Globus pallidus (tissue), 1 donor: ENCODE results near the gene LIM2.

ENCODE experiments used
- DNase-seq: peaks from one replicate; pipeline ENCODE4 v3.0.0-alpha.2; 2015; ENCODE audit warnings: low spot score

LIM2 gene

DNA sequence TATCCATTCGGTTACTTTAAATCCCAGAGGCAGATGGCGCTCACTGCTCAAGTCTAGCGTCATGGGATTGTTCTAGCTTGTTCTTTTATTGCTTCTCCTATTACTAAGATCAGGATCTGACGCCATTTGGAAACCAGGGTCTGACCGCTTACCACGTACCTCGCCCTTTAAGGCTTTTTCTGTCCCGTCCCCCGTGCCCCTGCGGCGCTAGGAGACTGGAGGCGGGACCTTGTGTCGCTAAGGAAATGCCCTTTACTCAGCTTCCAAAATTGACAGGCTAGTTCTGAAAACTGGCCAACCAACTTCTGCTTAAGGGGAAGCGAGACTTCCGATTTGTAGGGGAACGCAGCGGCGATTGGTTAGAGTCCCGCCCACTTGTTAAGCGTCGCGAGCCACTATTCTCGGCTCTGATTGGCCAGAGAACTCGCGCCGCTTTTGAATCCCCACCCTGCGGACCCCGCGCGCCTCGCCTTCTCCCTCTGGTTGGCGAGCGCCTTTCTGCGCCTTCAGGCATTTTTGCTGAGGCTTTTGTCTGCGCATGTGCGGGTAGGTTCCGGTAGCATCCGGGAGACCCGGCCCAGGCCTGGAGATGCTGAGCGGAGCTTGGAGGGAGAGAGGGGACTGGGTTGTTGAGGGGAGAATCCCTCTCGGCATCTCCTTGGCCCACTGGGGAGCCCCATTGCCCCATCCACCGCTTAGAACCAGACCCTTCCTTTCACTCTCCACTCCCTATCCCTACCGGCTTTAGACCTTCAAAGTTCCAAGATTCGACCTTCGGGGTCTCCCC is 6.5 kb upstream of the LIM2 start:
- DNase-seq, result peak; percentile 95

DNA sequence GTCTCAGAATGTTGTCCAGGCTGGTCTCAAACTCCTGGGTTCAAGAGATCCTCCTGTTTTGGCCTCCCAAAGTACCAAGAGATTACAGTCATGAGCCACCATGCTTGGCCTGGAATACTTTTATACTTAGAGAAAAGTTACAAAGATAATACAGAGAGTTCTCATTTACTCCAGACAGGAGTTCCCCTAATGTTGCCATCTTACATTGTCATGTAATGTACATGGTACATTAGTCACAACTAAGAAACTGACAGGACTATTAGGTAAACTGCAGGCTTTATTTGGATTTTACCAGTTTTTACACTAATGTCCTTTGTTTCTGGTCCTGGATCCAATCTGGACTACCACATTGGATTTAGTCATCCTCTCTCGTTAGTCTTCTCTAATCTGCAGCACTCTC is 4.9 kb upstream of the LIM2 start:
- no peak for DNase-seq

DNA sequence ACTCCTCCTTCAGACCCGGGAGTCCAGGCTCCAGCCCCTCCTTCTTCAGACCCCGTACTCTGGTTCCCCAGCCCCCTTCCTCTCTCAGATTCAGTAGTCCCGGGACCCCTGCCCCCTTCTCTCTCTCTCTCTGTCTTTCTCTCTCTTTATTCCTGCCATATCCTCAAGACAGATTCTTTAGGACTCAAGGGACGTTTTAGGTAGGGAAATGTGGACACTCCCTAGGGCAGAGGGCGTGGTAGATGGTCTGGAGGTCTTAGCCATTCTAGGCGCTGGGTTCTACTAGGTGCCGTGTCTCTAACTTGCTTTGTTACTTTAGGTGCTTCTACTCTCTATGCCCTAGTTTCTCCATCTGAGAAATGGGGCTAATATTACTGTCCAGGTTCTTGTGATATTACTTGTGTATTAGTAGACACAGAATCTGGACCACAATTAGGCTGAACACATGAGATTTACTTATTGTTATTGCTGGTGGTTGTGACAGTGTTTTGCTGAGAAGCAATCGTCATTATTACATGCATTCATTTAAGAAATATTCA is 3.4 kb upstream of the LIM2 start:
- DNase-seq, result no peak

DNA sequence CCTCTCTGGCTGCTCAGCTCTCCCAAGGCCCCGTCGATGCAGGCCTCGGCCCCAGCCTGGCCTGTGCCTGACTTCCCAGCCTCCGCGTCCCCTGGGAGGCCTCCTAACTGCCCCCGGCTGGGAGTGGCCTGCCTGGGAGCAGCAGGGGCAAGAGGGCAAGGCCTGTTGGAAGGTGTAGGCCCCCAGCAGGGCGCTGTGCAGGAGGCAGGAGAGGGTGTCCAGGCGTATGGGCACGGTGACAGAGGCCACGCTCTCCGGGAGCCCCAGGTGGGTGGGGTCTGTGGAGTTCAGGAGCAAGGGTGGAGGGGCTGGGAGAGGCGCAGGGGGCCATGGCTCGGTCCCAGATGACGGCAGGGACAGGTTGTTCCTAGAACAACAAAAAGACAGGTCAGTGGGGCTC is 1.4 kb upstream of the LIM2 start:
- DNase-seq, result no peak

DNA sequence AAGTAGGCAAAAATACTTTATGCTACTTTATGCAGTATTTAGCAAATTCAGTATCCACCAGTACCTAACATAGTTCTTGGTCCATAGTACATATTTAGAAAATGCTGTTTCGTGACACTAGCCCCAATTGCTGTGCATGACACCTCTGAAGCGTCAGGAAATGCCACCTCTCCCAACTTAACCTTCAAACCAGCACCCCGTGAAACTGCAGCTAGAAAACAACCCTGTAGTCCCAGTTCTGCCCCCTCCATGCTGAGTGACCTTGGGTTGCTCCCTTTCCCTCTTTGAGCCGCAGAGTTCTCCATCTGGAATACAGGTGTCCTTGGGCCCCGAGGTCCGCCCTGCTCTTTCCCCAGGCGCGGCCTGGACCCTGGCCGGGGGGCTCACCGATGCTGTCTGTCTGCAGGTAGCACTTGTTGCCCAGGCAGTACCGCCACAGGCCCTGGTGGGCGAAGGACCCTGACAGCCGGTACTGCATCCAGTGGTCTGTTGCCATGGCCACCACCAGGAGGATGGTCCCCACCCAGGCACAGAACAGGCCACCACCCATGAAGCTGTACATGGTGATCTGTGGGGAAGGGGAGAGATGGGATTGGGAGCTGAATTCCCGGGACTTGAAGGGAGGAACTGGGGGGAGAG is 773 bp downstream of the LIM2 start:
- DNase-seq, result no peak

DNA sequence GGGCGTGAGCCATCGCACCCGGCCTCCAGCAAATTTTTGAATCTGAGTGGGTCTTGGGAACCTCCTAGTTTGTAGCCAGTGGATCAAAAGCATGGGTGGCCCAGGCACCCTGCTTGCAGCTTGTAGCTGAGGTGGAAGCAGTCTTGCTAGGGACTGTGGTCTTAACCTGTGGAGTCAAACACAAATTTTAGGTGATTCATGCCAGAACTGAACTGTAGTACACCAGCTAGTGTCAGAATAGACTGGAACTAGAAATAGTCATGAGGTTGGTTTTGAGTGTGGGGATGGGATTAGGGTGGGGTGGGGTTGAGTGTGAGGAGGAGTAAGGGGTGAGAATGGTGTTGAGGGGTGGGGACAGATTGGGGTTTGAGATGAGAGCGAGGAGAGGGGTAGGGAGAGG is 5.8 kb downstream of the LIM2 start:
- DNase-seq, result no peak

DNA sequence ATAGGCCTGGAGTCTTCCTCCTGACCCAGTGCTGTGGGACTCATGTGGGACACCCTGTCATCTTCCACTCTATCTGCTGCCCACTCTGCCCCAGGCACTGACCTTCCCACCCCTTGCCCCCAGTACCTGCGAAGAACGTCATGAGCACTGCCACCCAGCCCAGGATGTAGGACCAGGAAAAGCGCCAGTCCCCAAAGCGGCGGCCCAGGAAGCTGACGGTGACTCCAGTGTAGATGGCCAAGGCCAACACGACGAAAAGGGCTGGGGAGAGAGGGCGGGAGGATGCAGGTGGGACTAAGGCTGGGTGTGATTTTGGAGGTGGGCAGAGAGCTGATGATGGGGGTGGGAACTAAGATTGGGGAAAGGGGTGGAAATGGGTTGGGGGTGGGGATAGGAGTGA is 7.4 kb downstream of the LIM2 start:
- DNase-seq, result no peak

DNA sequence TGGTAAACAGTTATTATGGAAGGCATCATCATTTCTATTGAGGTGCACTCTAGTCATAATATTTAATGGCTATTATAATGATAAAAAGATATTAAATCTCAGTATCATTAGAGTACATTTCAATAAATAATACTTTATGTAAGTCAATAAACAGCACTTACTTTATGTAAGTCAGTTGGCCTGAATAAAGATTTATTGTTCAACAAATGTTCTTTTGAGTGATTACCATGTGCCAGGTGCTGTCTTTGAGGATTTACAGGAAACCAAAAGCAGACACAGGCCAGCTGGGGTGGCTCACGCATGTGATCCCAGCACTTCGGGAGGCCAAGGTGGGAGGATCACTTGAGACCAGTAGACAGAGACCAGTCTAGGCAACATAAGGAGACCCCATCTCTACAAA is 10.4 kb downstream of the LIM2 start:
- DNase-seq, result no peak

DNA sequence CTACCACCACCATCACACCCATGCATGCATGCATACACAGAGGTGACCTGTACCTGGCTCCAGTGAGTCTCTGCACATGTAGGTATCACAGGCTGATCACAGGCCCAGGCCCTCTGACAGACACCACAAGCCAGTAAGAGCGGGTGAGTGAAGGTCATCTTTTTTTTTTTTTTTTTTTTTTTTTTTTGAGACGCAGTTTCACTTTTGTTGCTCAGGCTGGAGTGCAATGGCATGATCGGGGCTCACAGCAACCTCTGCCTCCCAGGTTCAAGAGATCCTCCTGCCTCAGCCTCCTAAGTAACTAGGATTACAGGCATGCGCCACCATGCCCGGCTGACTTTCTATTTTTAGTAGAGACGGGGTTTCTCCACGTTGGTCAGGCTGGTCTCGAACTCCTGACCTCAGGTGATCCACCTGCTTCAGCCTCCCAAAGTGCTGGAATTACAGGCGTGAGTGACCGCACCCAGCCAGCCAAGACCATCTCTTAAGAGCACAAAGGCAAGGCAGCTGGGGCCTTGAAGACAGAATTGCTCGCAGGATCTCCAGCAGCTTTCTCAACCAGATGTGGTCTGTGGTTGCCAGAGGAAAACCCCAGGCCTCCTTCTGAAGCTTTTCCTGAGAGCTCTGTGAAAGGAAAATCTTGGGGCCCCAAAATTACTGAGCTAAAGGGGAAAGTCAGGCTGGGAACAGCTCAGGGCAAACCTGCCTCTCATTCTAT is 12.1 kb downstream of the LIM2 start:
- no peak for DNase-seq

DNA sequence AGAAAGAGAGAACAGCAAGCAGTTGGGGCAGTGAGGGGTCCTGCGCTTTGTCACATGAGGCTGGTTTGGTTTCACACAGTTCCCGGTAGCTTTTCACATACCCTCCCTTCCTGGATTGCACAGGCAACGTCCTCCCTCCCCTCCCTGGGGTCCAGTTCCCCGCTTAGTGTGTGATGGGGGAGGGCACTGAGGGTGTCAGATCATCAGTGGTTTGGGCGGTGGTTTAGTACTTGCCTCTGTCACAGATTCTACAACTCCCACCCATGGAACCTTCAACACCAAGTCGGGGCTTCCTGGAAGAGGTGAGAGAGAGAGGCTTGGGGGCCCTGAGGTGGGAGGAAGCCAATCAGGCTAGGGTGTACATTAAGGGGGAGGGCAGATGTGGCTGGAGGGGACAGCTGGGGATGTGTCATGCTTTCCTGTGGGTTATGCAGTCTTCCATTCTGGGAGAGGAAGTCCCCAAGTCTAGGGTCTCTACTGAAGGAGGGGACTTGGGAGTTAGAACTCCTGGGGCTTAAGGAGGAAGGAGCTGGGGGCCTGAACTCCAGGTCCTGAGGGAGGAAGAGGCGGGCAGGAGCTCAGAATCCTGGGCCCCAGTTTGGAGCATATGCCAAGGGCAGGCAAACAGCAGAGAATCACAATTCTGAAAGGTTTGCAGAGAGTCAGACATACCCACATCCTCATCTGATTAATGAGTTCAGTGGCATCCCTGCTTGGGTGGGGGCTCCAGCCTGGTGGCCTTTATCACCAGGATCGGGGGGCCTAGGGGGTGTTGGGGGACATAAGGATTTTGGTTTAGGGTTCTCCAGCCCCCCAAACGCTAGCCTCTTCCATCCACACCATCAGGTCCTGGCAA is 14.9 kb downstream of the LIM2 start, which contains the start of gene NKG7:
Gene NKG7, minus strand, starts transcription at position 6 of the 856 bp plus-strand sequence. CDS start 119 bp downstream, outside the sequence.
- no peak for DNase-seq

DNA sequence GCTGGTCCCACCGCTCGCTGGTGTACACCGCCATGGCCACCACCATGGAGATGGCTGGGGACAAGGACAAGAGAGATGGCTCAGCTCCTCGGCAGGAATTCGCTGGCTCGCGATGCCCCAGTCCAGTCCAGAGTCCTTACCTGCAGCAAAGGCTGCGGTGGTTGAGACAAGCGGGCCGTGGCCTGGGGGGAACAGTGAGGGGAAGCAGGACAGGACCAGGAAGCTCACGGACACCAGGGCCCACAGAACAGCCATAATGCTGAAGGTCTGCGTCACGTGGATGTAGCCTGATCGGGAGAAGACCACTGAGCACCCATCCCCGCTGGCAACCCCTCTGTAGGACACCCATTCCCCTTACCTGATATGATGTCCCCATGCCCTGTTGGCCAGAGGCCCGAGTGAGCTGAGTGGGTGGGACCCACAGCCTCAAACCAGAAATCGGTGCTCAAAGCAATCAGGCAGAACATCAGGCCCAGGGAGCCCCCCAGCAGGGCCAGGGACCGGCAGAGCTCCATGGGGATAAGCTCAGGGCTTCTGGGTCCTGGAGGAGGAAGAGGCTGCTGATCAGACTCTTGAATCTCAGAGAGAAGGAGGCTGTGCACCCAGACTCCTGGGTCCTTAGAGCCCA is 15.6 kb downstream of the LIM2 start:
- DNase-seq, result no peak

DNA sequence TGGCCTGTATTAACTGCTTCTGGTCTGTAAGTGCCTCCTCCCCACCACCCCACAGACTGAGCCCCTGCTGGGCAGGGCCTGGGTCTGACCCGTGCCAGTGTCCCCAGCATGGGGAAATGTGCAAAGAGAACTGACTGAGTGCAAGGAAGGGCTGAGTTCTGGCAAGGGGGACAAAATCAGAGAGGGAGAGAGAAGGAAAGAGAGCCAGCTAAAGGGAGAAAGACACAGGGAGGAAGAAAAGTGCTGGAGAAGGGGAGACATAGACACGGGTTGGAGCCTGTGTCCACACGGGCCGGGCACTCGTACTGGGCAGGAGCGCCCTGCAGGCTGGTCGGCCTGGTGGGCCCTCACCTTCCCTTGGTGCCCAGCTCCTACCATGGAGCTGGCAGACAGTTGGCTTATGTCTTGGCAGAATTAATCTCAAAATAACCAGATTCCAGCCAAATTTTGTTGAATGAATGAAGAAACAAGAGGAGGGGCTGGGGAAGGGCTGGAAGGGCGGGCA is 16.5 kb downstream of the LIM2 start:
- no peak for DNase-seq

DNA sequence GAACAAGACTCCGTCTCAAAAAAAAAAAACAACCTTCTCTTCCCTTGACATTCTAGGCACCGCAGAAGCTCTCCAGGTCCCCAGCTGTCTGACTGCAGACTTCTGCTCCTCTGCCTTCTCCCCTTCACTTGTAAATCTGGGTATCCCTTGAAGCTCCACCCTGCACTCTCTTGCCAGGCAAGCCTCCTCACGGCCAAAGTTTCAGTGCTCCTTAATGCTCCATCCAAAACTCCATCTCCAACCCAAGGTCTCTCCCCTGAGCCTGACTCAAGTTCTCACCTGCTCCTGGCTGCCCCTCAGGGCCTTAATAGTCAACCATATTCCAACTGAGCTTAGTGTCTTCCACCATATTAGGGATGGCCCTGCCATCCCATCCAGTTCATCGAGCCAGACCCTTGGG is 17.5 kb downstream of the LIM2 start:
- DNase-seq, result no peak

DNA sequence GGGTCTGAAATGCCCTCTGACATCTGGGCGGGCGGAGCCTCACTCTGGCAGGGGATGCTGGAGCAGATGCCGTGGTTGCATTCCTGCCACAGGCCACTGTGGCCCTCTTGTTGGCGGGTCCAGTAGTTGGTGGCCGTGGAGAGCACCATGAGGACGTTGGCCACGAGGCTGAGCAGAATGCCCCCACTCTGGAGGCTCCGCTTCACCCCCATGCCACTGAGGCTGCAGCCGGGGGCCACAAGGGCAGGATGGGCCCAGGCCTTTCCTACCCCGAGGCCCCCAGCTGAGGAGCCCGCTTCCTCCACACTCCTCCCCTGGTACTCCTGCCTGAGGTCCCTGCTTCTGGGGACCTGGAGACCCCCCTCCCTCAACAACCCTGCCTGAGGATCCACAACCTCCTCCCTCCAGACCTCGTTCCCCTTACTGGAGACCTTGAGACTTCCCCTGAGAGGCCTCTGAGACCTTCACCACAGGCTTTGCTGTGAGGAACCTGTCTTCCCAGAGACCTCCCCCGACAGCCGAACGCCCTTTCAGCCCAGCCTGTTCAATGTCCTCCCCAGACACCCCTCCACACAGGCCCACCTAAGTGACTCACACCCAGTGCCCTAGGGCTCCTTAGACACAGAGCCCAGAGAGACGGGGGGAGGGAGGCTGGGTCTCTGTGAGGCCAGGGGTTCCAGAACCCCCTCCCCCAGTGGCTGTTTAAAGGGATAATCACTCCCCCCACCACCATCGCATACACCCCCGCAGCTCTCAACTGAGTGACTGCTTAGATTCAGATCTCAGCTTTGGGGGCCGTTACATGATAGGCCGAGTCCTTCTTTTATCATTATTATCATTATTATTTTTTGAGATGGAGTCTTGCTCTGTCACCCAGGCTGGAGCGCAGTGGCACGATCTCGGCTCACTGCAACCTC is 19.1 kb downstream of the LIM2 start, which contains the start of gene CLDND2:
Gene CLDND2, minus strand, starts transcription at position 638 of the 917 bp plus-strand sequence. Its CDS starts 426 bp downstream, at position 212.
- DNase-seq, result peak; percentile 11

DNA sequence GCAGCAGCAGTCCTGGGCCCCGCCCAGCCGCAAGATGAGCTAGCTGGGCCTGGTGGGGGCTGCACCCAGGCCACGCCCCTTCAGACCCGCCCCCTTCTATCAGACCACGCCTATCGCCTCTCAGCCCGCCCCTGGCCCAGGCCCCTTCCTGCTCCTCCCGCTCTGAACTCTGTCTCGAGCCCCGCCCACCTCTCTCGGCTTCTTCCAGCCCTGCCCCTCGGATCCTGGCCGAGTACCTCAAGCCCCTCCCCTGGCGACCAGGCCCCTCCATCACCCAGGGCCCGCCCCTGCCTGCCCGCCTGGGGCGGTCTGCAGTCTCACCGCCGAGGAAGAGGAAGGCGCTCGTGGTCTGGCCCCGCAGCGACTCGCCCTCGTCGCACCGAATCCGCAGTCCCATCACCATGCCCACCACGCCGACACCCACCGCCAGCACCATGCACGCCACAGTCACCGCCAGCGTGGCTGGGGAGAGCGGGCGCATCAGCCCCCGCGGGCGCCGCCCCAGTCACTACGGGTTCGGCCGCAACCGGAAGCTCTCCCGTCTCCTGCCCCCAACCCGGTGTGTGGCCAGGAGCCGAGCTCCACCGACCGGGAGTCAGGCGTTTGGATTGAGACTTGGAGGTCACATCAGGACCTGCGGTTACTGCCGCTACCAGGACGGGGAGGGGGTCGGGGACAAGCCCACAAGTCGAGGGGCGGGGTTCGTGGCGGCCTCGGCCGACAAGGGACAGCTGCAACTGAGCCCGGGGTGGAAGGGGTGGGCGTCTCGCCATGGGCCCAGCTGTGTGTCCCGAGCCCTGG is 20.0 kb downstream of the LIM2 start:
- DNase-seq, result peak; percentile 98

DNA sequence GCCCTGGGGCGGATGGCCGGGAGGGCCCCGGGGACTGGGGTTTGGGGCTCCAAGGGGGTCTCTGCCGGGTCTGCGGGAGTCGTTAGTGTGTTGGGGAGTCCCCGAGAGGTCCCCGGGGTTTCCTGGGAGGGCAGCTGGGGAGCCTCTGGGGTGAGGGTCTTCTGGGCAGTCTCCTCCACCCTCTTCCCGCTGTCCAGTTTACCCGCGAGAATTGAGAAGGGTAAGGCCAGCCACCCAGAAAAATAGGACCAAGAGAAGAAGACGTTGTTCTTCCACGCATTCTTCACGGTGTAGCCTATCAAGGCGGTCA is 20.6 kb downstream of the LIM2 start:
- DNase-seq, result no peak

DNA sequence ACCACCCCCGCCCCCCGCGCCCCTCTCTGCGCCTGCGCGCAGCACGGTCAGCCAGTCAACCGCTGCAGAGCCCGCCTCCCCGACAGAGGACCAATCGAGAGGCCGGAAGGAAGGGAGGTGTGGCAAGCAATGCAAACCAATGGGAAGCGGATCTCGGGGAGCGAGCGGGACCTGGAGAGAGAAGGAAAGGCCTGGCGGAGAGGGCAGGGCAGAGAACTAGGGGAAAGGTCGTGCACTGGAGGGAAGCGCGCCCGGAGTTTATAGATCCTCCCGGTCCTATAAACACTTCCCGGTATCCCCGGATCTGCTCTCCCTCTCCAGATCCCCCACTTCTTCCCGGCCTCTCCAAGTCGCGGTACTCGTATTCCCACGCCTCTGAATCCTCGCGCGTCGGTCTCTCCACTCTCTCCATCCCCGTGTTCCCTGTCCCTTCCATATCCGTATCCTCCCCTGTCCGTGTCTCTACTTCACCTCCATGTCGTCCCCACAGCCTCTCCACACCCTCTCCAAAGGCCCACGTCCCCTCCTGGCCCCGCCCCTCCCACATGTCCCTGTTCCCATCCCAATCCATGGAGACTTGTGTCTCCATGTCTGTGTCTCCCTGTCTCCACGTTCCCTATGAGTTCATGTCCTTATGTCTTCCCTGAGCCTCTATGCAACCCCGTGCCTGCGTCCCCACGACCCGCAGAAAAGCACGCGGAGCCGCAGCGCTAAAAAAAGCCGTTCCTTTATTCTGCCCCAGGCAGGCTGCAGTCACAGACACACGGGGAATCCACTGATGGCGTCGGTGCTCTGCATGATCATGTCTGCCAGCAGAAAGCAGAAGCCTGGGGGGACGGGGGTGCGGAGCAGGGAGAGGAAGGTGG is 21.2 kb downstream of the LIM2 start:
- DNase-seq, result peak; percentile 99

DNA sequence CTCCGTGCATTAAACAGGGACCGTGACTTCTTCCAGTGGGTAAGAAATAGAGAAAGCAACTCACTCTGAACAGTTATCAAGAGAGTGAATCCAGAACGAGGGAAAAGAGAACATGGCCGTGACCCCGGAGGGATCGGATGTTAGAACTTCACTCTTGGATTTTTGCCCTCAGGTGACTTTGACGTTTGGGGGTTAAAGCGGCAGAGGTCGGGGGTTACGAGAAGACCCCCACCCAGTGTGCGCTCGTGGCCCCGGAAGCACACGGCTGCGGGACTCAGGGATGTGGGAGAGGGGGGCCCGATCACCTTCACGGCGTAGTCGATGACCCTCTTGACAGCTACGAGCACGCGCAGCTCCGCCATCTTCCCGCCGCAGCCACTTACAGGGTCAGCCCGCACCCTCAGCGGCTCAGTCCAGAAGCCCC is 21.8 kb downstream of the LIM2 start, which contains the start of gene ETFB:
Gene ETFB, minus strand, starts transcription at position 424 of the 424 bp plus-strand sequence. Its CDS starts 62 bp downstream, at position 362.
- DNase-seq, result no peak
